Measurements from ENCODE around the gene PLEKHJ1. TPM values are rescaled to one million over a fixed set of nuclear protein-coding genes. Genes with fewer than 3 reads are reported as not detected.

Gene PLEKHJ1
- total and polyA plus RNA-seq, 2 of the 8 experiments (the other 6 are each of a cell fraction or from before 2014, with no cell fraction given), result 135 to 187 TPM

DNA sequence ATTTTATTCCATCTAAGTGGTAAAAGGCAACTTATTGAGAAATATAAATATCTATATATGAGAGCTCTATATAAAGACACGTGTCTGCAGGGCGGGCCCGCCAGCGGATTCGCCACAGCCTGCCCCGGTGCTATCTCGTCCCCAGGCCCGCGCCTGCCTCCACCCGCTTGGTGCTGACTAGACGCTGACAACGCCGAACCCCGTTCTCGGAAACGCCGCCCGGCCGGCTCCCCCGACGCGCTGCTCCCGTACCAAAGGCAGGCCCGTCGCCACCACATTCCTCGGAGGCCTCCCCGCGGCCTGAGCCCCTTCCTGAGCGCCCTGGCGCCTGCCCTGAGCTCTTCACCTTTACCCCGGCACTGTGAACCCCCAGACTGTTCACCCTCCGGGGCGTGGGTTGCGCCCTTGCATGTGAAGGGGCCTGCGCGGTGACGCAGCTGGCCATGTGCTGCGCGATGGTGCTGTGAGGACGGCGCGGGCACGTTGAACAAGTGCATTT lies 6.0 kb downstream of the PLEKHJ1 start:
- no peak for FAIRE-seq
- no peak overlapping the region for H2AK5ac ChIP-seq (ENCODE audit: low read depth, low read length)
- POLR2A ChIA-PET (ENCODE audit: partially characterized antibody), result interaction anchor here (0.8 to 6.3 kb wide), 12 partner anchors 9 to 195 kb away, joined by 3 to 61 read pairs (median 5); partner anchors contain the start of gene AMH

More for the DNA sequence above, 6.0 kb downstream of the PLEKHJ1 start:
- Histone ChIP-seq H3K36me3 (ENCODE audit: control insufficient read depth in 2 of 4, insufficient read depth in 4 of 4, low read length in 3 of 4) (peaks cover 0 to 57% (median 22%) of the 10 kb centered on the region in 4 experiments; a peak in 6 of 8 replicates), H3K23ac (ENCODE audit: insufficient read length) (no peak overlapping the region), H4K5ac (ENCODE audit: insufficient read length, low read depth, low read length) (no peak overlapping the region), H3K14ac (ENCODE audit: insufficient read length) (no peak overlapping the region), H3K4me3 (ENCODE audit: extremely low read depth in 1 of 4, insufficient read depth in 2 of 4, low read depth in 3 of 4, low read length in 4 of 4) (no peak overlapping the region), H2BK12ac (ENCODE audit: low read depth, low read length) (no peak overlapping the region), H3K9ac (replicated peaks in 1 of 4; ENCODE audit: extremely low read depth in 1 of 4, low read depth in 3 of 4, low read length in 3 of 4) (no peak overlapping the region), H2BK120ac (replicated peaks; ENCODE audit: low read depth, low read length) (no peak overlapping the region), H2BK15ac (ENCODE audit: low read length) (no peak overlapping the region), H3K79me1 (ENCODE audit: low read depth, low read length) (peaks cover 3% of the 10 kb centered on the region), H2AFZ (ENCODE audit: low read length) (no peak overlapping the region), H3K4ac (replicated peaks; ENCODE audit: insufficient read length, low read depth, low read length) (no peak overlapping the region), H3K9me3 (ENCODE audit: insufficient read depth in 2 of 2, low read depth in 1 of 2, low read length in 1 of 2) (no peaks in the 10 kb centered on the region), H3K27me3 (replicated peaks in 1 of 4; ENCODE audit: control insufficient read depth in 3 of 4, extremely low read depth in 1 of 4, insufficient read depth in 3 of 4, low read length in 3 of 4) (no peaks in the 10 kb centered on the region), H3K18ac (ENCODE audit: extremely low read depth, low read length) (no peak overlapping the region), H2BK20ac (ENCODE audit: low read length) (no peak overlapping the region), H3K56ac (replicated peaks; ENCODE audit: insufficient read length, low read depth, low read length) (no peak overlapping the region), H3K27ac (ENCODE audit: low read depth, low read length) (no peak overlapping the region), H3K79me2 (ENCODE audit: control insufficient read depth in 1 of 2, insufficient read depth in 2 of 2, low read length in 2 of 2) (peaks cover 0 to 9% of the 10 kb centered on the region in 2 experiments; a peak in 3 of 4 replicates), H3K4me1 (replicated peaks in 1 of 4; ENCODE audit: control insufficient read depth in 3 of 4, insufficient read depth in 4 of 4, low read length in 3 of 4) (peaks cover 0 to 3% (median 0%) of the 10 kb centered on the region in 4 experiments; a peak in 1 of 7 replicates), H4K20me1 (replicated peaks in 1 of 2; ENCODE audit: control insufficient read depth in 1 of 2, insufficient read depth in 2 of 2, low read length in 2 of 2) (peaks cover 0 to 16% of the 10 kb centered on the region in 2 experiments), H4K8ac (ENCODE audit: extremely low read depth, insufficient read depth, low read length) (peak overlapping the region; percentile 68), H2BK5ac (ENCODE audit: low read depth, low read length) (no peak overlapping the region), H3K23me2 (ENCODE audit: low read depth, low read length) (peaks cover 1% of the 10 kb centered on the region; the same call in 1 of the 2 replicates), H3K4me2 (ENCODE audit: insufficient read depth in 1 of 2, low read depth in 2 of 2, low read length in 2 of 2) (no peak overlapping the region), H4K91ac (replicated peaks; ENCODE audit: insufficient read length, low read length) (no peak overlapping the region)
- CTCF ChIA-PET (ENCODE audit: partially characterized antibody), result interaction anchor here (0.6 to 4.4 kb wide), 12 partner anchors 10 to 483 kb away, joined by 3 to 19 read pairs (median 4); no protein-coding TSS in a partner anchor
- WGBS, 2 experiments (ENCODE audit: extremely low coverage in 1 of 2, insufficient coverage in 1 of 2, insufficient read length in 1 of 2, insufficient replicate concordance in 2 of 2, low coverage in 1 of 2, low lambda C conversion rate in 2 of 2, missing lambda C conversion rate in 1 of 2), result 97% methylated on average over 43 of the region's 43 CpGs; no CpG with 5 or more reads in 1 of the 2 experiments
- no peak for DNase-seq (ENCODE audit: low read depth in 1 of 2, low spot score in 2 of 2)
- TF ChIP-seq POLR2AphosphoS5 (IDR thresholded peaks at IDR 0.05; ENCODE audit: low read depth, low read length) (peak; percentile 47; the same call in 1 of the 2 replicates), KDM5A (IDR thresholded peaks at IDR 0.05; ENCODE audit: low read length) (no peak)
